Breast epithelium (tissue), 3 donors: Measurements from ENCODE around the gene GOLGA6L24.
"Not testable (repeated sequence)": the region's sequence is repeated elsewhere in the genome, so short reads cannot be mapped to it uniquely, and the experiment has no call there.

Experiments
- CTCF ChIP-seq, 3 donors: fragments of 450-650 bp; IDR thresholded peaks; one replicate each; pipeline ENCODE4 v1.5.1; 2016 to 2017; ENCODE audit warnings: antibody characterized with exemption in 3 of 3, mild to moderate bottlenecking in 3 of 3, moderate library complexity in 3 of 3
- POLR2A ChIP-seq: fragments of 450-650 bp; IDR thresholded peaks from one replicate; pipeline ENCODE4 v1.6.1; 2016; ENCODE audit warnings: antibody characterized with exemption, mild to moderate bottlenecking, moderate library complexity

GRCh38 chr15:28321358-28322078 is 36.4 kb downstream of the GOLGA6L24 start:
- not testable (repeated sequence) for TF ChIP-seq CTCF (IDR thresholded peaks at IDR 0.05); POLR2A
